ENCODE results near the gene MRPL12.
A peak's percentile ranks its signal among the peaks of the same experiment; 100 is the strongest.
"Not testable (repeated sequence)": the region's sequence is repeated elsewhere in the genome, so short reads cannot be mapped to it uniquely, and the experiment has no call there.

MRPL12 gene

GRCh38 chr17:81717766-81718089, 14.6 kb downstream of the MRPL12 start:
- DNase-seq: no peak

GRCh38 chr17:81719410-81720266, 16.5 kb downstream of the MRPL12 start:
- no peak for DNase-seq

- DNase-seq: no peak
Observed at GRCh38 chr17:81720267-81721071, 17.3 kb downstream of the MRPL12 start.

GRCh38 chr17:81722184-81723120, 19.3 kb downstream of the MRPL12 start:
- DNase-seq: peak; percentile 48

DNA sequence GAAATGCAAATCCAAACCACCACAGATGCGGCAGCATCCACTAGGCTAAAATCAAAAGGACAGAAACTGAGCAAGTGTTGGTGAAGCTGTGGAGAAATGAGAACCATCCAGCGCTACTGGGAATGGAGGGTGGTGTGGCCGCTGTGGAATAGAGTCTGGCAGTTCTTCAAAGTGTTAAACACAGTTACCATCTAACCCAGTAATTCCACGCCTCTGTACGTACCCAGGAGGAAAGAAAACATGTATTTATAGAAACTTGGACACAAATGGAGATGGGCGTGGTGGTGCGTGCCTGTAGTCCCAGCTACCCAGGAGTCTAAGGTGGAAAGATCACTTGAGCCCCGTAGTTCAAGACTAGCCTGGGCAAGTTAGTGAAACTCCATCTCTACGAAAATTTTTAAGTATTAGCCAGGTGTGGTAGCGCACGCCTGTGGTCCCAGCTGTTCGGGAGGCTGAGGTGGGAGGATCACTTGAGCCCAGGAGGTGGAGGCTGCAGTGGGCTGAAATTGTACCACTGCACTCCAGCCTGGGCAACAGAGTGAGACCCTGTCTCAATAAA, 20.6 kb downstream of the MRPL12 start:
- no peak for DNase-seq

DNA sequence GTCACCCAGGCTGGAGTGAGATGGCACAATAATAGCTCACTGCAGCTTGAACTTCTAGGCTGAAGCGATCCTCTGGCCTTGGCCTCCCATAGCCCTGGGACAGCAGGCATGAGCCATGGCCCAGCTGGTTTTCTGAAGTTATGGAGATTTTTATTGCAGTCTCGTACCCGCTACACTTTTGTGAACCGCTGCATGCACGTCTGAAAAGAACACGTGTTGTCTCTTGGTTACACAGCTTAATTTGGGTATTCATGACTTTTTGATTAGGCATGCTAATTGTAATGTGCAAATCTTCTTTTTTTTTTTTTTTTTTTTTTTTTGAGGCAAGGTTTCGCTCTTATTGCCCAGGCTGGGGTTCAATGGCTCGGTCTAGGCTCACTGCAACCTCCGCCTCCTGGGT, 22.3 kb downstream of the MRPL12 start:
- DNase-seq: no peak

- no peak for DNase-seq
Observed at GRCh38 chr17:81726004-81726403, 22.8 kb downstream of the MRPL12 start.

GRCh38 chr17:81727324-81728031, 24.3 kb downstream of the MRPL12 start:
- DNase-seq: peak; percentile 94

GRCh38 chr17:81733507-81734404, 30.6 kb downstream of the MRPL12 start:
- DNase-seq: peak; percentile 48

GRCh38 chr17:81734405-81735263, 31.5 kb downstream of the MRPL12 start:
- DNase-seq: peak; percentile 34

- no peak for DNase-seq
Observed at GRCh38 chr17:81735264-81736102, 32.3 kb downstream of the MRPL12 start.

GRCh38 chr17:81737947-81738800, 35.0 kb downstream of the MRPL12 start:
- no peak for DNase-seq

- DNase-seq: no peak
Observed at GRCh38 chr17:81738801-81739393, 35.7 kb downstream of the MRPL12 start.

DNA sequence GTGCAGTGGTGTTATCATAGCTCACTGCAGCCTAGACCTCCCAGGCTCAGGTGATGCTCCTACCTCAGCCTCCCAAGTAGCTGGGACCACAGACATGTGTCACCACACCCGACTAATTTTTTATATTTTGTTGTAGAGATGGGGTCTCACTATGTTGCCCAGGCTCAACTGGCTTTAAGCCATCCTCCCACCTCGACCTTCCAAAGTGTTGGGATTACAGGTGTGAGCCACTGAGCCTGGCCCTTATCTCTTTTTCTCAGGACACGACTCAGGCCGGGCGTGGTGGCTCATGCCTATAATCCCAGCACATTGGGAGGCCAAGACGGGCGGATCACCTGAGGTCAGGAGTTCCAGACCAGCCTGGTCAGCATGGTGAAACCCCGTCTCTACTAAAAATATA, 36.4 kb downstream of the MRPL12 start:
- not testable (repeated sequence) for DNase-seq

DNA sequence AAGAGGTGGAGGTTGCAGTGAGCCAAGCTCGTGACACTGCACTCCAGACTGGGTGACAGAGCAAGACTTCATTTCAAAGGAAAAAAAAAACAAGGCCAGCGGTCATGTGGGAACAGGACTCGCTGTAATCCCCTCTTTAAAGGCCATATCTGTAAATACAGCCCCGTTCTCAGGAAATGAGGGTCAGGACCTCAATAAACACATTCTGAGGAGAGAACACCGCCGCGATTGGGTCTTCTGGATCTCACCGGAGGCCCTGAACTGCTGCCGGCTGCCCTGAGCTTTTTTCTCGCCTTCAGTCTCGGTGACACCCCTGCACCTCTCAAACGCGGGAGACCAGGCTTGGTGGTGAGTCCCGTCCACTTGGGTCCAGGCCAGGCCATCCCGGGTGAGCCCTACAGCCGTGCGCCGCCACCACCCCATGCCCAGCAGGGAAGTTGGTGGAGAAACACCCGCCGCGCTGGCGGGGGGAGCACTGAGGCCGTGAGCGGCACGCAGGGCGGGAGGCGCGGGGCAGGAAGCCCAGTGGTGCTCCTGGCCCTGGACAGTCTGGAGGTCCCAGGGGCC, 37.3 kb downstream of the MRPL12 start:
- no peak for DNase-seq

- no peak for DNase-seq
Observed at GRCh38 chr17:81741049-81741593, 38.0 kb downstream of the MRPL12 start.
